Measurements from ENCODE around the gene NFATC4. TPM values are rescaled to one million over a fixed set of nuclear protein-coding genes. Genes with fewer than 3 reads are reported as not detected.
"Not testable (repeated sequence)": the region's sequence is repeated elsewhere in the genome, so short reads cannot be mapped to it uniquely, and the experiment has no call there.

Gene NFATC4
- total RNA-seq, 1 donor from 2014 or later, result 13.3 TPM

GRCh38 chr14:24337144-24337823, 30.7 kb upstream of the NFATC4 start:
- intact Hi-C loops (cut with DNase I), result no loop called here
- no peak for DNase-seq (ENCODE audit: low spot score)

GRCh38 chr14:24337824-24338175, 30.2 kb upstream of the NFATC4 start:
- intact Hi-C loops (cut with DNase I), result no loop called here
- DNase-seq (ENCODE audit: low spot score), result no peak

GRCh38 chr14:24338843-24339242, 29.1 kb upstream of the NFATC4 start:
- no peak for DNase-seq (ENCODE audit: low spot score)
- intact Hi-C loops (cut with DNase I), result no loop called here

- intact Hi-C loops (cut with DNase I), result no loop called here
- peak; percentile 84 for DNase-seq (ENCODE audit: low spot score)
These were observed 28.5 kb upstream of the NFATC4 start, which contains the start of gene RIPK3 for GRCh38 chr14:24339284-24340151. TSS of gene RIPK3 (minus strand) at chr14:24339991. CDS start at chr14:24339826, 165 bp downstream.

GRCh38 chr14:24340606-24341005, 27.4 kb upstream of the NFATC4 start:
- intact Hi-C loops (cut with DNase I), result no loop called here

GRCh38 chr14:24342889-24343288, 25.1 kb upstream of the NFATC4 start:
- no peak for DNase-seq (ENCODE audit: low spot score)
- intact Hi-C loops (cut with DNase I), result no loop called here

More at GRCh38 chr14:24340606-24341005, 27.4 kb upstream of the NFATC4 start:
- DNase-seq (ENCODE audit: low spot score), result no peak

- intact Hi-C loops (cut with DNase I), result no loop called here
These were observed 24.0 kb upstream of the NFATC4 start for GRCh38 chr14:24343795-24344660.

GRCh38 chr14:24347134-24347533, 20.9 kb upstream of the NFATC4 start:
- intact Hi-C loops (cut with DNase I), result no loop called here
- no peak for DNase-seq (ENCODE audit: low spot score)

More at GRCh38 chr14:24343795-24344660, 24.0 kb upstream of the NFATC4 start:
- DNase-seq (ENCODE audit: low spot score), result no peak

- intact Hi-C loops (cut with DNase I), result no loop called here
- no peak for DNase-seq (ENCODE audit: low spot score)
These were observed 19.8 kb upstream of the NFATC4 start for GRCh38 chr14:24348186-24348585.

- intact Hi-C loops (cut with DNase I), result no loop called here
- DNase-seq (ENCODE audit: low spot score), result no peak
These were observed 18.2 kb upstream of the NFATC4 start for GRCh38 chr14:24349742-24350141.

- DNase-seq (ENCODE audit: low spot score), result no peak
- intact Hi-C loops (cut with DNase I), result no loop called here
These were observed 16.5 kb upstream of the NFATC4 start for GRCh38 chr14:24351517-24351916.

GRCh38 chr14:24353559-24354481, 14.2 kb upstream of the NFATC4 start:
- intact Hi-C loops (cut with DNase I), result no loop called here
- no peak for DNase-seq (ENCODE audit: low spot score)

- DNase-seq (ENCODE audit: low spot score); intact Hi-C loops (cut with DNase I): not testable (repeated sequence)
These were observed 13.5 kb upstream of the NFATC4 start for GRCh38 chr14:24354482-24354825.

GRCh38 chr14:24355009-24355408, 13.0 kb upstream of the NFATC4 start:
- DNase-seq (ENCODE audit: low spot score), result no peak
- intact Hi-C loops (cut with DNase I), result no loop called here

GRCh38 chr14:24356208-24356607, 11.8 kb upstream of the NFATC4 start:
- intact Hi-C loops (cut with DNase I), result no loop called here
- DNase-seq (ENCODE audit: low spot score), result no peak

- intact Hi-C loops (cut with DNase I), result no loop called here
- DNase-seq (ENCODE audit: low spot score), result no peak
These were observed 7.7 kb upstream of the NFATC4 start for GRCh38 chr14:24360281-24360680.

- DNase-seq (ENCODE audit: low spot score), result no peak
- intact Hi-C loops (cut with DNase I), result no loop called here
These were observed 6.7 kb upstream of the NFATC4 start for GRCh38 chr14:24361326-24361725.

- no peak for DNase-seq (ENCODE audit: low spot score)
- intact Hi-C loops (cut with DNase I), result no loop called here
These were observed 5.6 kb upstream of the NFATC4 start for GRCh38 chr14:24362241-24362960.

Measured in cardiac septum (tissue), 1 donor.